T-helper 2 cell treated with Interferon-gamma antibody and Interleukin-4, amounts not matched to agents 5 μg/mL and 100 μg/mL, for 36 hours (primary cell): Measurements from ENCODE around the gene POLR1G.
A peak's percentile ranks its signal among the peaks of the same experiment; 100 is the strongest.
"Not testable (repeated sequence)": the region's sequence is repeated elsewhere in the genome, so short reads cannot be mapped to it uniquely, and the experiment has no call there.

ENCODE experiments used
- DNase-seq: peaks from one replicate; pipeline ENCODE4 v3.0.0; 2021; ENCODE audit warnings: low spot score
- H3K27ac Mint-ChIP-seq: one replicate; pipeline ENCODE4 v1.8.0; 2021; ENCODE audit warnings: mild to moderate bottlenecking, mixed read lengths
- H3K27me3 Mint-ChIP-seq: one replicate; pipeline ENCODE4 v1.8.0; 2021; ENCODE audit warnings: low read depth, mixed read lengths
- H3K36me3 Mint-ChIP-seq: one replicate; pipeline ENCODE4 v1.8.0; 2021; ENCODE audit warnings: low read depth, mixed read lengths
- H3K4me1 Mint-ChIP-seq: one replicate; pipeline ENCODE4 v1.8.0; 2021; ENCODE audit warnings: low read depth, mixed read lengths
- H3K4me3 Mint-ChIP-seq: one replicate; pipeline ENCODE4 v1.8.0; 2022; ENCODE audit warnings: mild to moderate bottlenecking, moderate library complexity, mixed read lengths
- H3K9me3 Mint-ChIP-seq: one replicate; pipeline ENCODE4 v1.8.0; 2021; ENCODE audit warnings: mixed read lengths

POLR1G gene

DNA sequence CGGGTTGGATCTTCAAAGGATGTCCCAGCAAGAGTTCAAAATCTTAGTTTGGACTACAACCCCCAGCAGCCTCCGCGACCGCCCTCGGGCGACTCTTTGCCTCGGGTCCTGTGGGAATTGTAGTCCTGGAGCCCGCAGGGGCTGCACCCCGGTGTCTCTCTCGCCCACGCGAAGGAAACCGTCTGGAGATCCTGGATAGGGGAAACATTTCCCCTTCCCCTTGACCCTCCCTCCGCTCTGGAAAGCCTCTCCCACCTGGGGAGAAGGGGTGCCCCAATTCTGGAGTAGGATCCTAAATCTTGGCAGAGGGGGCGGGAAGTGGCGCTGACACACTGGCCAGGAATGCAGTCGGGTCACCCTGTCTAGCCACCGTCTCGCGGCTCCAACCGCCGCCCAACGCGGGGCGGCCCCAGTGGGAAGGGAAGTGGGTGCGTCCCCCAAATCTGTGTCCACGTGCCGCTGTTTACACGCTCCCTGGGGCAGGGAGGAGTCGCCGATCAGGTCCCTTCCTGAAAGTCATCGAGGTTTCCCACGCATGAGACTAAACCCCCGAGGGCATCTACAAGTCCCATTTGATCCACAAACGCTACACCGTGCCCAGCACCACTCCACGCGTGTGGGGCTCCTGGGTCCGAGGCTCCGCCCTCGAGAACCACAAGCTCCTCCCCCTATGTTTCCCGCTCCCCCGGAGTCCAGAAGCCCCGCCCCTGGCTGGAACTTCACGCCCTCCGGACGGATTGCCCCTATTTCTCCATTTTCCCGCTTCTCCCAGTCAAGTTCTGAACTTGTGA, 814 bp upstream of the POLR1G start:
- no peaks in the 10 kb centered on the region for H3K9me3 Mint-ChIP-seq
- peaks cover 18% of the 10 kb centered on the region for H3K27me3 Mint-ChIP-seq
- H3K36me3 Mint-ChIP-seq: peaks cover 12% of the 10 kb centered on the region
- peak overlapping the region; percentile 91 for H3K4me3 Mint-ChIP-seq
- H3K27ac Mint-ChIP-seq: peak overlapping the region; percentile 90
- peaks cover 39% of the 10 kb centered on the region for H3K4me1 Mint-ChIP-seq
- peak; percentile 82 for DNase-seq

DNA sequence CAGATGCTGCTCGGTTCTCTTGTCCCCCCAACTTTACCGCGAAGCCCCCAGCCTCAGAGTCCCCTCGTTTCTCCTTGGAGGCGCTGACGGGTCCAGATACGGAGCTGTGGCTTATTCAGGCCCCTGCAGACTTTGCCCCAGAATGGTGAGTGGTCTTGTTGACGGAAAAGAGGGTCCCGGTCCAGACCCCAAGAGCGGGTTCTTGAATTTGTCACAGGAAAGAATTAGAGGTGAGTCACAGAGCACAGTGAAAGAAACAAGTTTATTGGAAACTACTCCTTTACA, 589 bp downstream of the POLR1G start:
- DNase-seq: no peak
- no peak overlapping the region for H3K27ac Mint-ChIP-seq
- H3K4me3 Mint-ChIP-seq: peak overlapping the region; percentile 91
- H3K4me1 Mint-ChIP-seq: peaks cover 39% of the 10 kb centered on the region
- H3K9me3 Mint-ChIP-seq: no peaks in the 10 kb centered on the region
- H3K36me3 Mint-ChIP-seq: peaks cover 14% of the 10 kb centered on the region
- peaks cover 18% of the 10 kb centered on the region for H3K27me3 Mint-ChIP-seq

DNA sequence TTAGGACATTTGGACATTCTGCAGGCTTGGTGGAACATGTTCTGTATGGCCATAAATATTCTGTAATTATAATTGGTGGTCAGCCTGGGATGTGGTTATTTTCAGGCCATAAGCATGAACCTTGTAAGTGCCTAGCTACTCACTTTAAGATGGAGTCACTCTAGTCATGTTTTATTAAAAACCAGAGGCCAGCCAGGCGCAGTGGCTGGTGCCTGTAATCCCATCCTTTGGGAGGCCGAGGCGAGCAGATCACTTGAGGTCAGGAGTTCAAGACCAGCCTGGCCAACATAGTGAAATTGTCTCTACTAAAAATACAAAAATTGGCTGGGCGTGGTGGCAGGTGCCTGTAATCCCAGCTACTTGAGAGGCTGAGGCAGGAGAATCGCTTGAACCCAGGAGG, 1.1 kb downstream of the POLR1G start:
- not testable (repeated sequence) for H3K27ac Mint-ChIP-seq, DNase-seq, H3K9me3 Mint-ChIP-seq
- Mint-ChIP-seq H3K4me3 (peak overlapping the region; percentile 91), H3K4me1 (peaks cover 39% of the 10 kb centered on the region), H3K36me3 (peaks cover 18% of the 10 kb centered on the region), H3K27me3 (peaks cover 16% of the 10 kb centered on the region)

DNA sequence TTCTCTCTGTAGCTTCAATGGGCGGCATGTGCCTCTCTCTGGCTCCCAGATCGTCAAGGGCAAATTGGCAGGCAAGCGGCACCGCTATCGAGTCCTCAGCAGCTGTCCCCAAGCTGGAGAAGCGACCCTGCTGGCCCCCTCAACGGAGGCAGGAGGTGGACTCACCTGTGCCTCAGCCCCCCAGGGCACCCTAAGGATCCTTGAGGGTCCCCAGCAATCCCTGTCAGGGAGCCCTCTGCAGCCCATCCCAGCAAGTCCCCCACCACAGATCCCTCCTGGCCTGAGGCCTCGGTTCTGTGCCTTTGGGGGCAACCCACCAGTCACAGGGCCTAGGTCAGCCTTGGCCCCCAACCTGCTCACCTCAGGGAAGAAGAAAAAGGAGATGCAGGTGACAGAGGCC, 1.7 kb downstream of the POLR1G start:
- Mint-ChIP-seq H3K4me1 (peaks cover 34% of the 10 kb centered on the region), H3K4me3 (peak overlapping the region; percentile 42), H3K27me3 (peaks cover 13% of the 10 kb centered on the region), H3K27ac (no peak overlapping the region), H3K9me3 (no peaks in the 10 kb centered on the region), H3K36me3 (peaks cover 20% of the 10 kb centered on the region)
- DNase-seq: no peak

DNA sequence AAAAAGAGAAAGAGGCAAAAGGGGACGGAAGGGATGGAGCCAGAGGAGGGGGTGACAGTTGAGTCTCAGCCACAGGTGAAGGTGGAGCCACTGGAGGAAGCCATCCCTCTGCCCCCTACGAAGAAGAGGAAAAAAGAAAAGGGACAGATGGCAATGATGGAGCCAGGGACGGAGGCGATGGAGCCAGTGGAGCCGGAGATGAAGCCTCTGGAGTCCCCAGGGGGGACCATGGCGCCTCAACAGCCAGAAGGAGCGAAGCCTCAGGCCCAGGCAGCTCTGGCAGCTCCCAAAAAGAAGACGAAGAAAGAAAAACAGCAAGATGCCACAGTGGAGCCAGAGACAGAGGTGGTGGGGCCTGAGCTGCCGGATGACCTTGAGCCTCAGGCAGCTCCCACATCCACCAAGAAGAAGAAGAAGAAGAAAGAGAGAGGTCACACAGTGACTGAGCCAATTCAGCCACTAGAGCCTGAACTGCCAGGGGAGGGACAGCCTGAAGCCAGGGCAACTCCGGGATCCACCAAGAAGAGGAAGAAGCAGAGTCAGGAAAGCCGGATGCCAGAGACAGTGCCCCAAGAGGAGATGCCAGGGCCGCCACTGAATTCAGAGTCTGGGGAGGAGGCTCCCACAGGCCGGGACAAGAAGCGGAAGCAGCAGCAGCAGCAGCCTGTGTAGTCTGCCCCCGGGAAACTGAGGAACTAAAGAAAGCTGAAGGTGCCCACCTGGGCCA, 2.5 kb downstream of the POLR1G start:
- no peaks in the 10 kb centered on the region for H3K9me3 Mint-ChIP-seq
- peaks cover 25% of the 10 kb centered on the region for H3K4me1 Mint-ChIP-seq
- H3K36me3 Mint-ChIP-seq: peaks cover 26% of the 10 kb centered on the region
- no peak overlapping the region for H3K4me3 Mint-ChIP-seq
- H3K27ac Mint-ChIP-seq: peak overlapping the region; percentile 11
- DNase-seq: no peak
- peaks cover 5% of the 10 kb centered on the region for H3K27me3 Mint-ChIP-seq

DNA sequence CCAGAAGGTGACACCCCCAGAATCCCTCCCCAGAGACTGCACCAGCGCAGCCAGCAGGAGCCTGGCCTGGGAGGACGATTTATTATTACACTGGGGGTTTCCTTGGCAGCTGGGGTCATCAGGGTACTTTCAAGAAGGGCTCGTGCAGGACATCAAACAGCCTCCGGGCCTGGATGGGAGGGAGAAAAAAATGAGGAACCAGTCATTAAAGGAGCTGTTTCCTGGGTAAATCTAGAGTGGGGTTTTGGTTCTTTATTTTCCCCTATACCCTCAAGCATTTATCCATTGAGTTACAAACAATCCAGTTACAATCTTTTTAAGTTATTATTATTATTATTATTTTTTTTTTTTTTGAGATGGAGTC, 3.1 kb downstream of the POLR1G start:
- no peak for DNase-seq
- H3K4me1 Mint-ChIP-seq: peaks cover 20% of the 10 kb centered on the region
- H3K9me3 Mint-ChIP-seq: no peaks in the 10 kb centered on the region
- H3K27me3 Mint-ChIP-seq: peaks cover 2% of the 10 kb centered on the region
- no peak overlapping the region for H3K27ac Mint-ChIP-seq
- peaks cover 30% of the 10 kb centered on the region for H3K36me3 Mint-ChIP-seq
- H3K4me3 Mint-ChIP-seq: no peak overlapping the region

DNA sequence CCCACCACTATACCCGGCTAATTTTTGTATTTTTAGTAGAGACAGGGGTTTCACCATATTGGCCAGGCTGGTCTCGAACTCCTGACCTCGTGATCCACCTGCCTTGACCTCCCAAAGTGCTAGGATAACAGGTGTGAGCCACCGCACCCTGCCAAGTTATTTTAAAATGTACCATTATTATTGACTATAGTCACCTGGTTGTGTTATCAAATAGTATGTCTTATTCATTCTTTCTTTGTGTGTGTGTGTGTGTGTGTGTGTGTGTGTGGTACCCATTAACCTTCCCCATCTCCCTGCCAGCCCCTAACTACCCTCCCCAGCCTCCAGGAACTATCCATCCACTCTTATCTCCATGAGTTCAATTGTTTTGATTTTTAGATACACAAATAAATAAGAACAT, 3.9 kb downstream of the POLR1G start:
- H3K27ac Mint-ChIP-seq: not testable (repeated sequence)
- Mint-ChIP-seq H3K4me1 (peaks cover 14% of the 10 kb centered on the region), H3K36me3 (peaks cover 36% of the 10 kb centered on the region)

DNA sequence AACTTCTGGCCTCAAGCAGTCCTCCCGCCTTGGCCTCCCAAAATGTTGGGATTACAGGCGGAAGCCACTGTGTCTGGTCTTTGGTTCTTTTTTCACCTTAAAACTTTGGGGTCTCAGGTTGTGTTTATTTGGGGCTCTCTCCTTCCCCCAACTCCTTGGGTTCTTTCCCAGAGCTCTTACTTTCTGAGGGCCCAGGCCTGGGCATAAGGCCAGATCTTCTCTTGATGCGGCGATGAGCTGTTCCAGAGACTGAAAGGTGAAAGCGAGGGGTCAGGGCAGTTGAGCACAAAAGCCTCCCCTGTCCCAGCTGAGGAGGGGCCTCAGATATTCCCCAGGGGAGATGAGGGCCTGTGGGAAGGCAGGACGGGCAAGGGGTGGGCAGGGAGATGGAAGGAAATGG, 7.1 kb downstream of the POLR1G start:
- peaks cover under 1% of the 10 kb centered on the region for H3K4me1 Mint-ChIP-seq
- no peak overlapping the region for H3K27ac Mint-ChIP-seq
- H3K9me3 Mint-ChIP-seq: no peaks in the 10 kb centered on the region
- peaks cover 53% of the 10 kb centered on the region for H3K36me3 Mint-ChIP-seq
- no peaks in the 10 kb centered on the region for H3K27me3 Mint-ChIP-seq
- DNase-seq: no peak
- no peak overlapping the region for H3K4me3 Mint-ChIP-seq

More for the DNA sequence above, 3.9 kb downstream of the POLR1G start:
- not testable (repeated sequence) for DNase-seq, H3K27me3 Mint-ChIP-seq, H3K9me3 Mint-ChIP-seq, H3K4me3 Mint-ChIP-seq

DNA sequence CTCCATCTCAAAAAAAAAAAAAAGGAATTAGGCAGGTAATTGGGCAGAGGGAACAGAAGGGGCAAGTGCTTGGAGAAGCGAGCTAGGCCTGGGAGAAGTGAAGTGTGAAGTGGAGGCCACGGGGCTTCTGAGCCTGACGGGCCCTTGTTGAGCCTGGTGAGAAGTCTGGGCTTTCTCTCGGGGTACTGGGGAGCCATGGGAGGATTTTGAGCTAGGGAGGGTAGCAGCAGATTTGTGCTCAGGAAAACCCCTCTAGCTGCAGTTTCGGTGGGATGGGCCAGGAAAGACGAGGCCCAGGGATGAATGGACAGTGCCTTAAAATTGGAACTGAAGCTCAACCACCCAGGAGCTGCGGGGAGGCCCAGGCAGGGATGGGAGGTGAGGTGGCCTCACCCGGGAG, 8.0 kb downstream of the POLR1G start:
- Mint-ChIP-seq H3K4me1 (peaks cover 6% of the 10 kb centered on the region), H3K36me3 (peaks cover 49% of the 10 kb centered on the region), H3K9me3 (no peaks in the 10 kb centered on the region), H3K27me3 (no peaks in the 10 kb centered on the region), H3K4me3 (no peak overlapping the region), H3K27ac (no peak overlapping the region)
- DNase-seq: no peak

DNA sequence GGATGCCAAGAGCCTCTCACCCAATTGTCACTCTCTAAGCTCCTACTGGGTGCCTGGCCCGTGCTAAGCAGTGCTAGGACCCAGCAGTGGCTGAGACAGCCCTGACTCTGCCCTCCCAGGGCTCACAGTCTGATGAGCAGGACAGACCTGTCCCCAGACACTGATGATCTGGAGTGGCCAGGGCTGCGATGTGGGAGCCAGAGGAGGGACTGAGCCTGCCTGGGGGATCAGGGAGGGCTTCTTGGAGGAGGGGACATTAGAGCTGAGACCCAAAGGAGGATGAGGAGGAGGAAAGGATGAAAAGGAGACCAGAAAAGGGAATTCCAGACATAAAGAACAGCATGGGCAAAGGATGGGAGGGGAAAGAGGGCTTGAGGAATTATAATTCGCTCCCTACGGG, 10.7 kb downstream of the POLR1G start:
- peaks cover 15% of the 10 kb centered on the region for H3K4me1 Mint-ChIP-seq
- H3K9me3 Mint-ChIP-seq: no peaks in the 10 kb centered on the region
- H3K36me3 Mint-ChIP-seq: peaks cover 56% of the 10 kb centered on the region
- H3K27me3 Mint-ChIP-seq: no peaks in the 10 kb centered on the region
- H3K27ac Mint-ChIP-seq: no peak overlapping the region
- no peak for DNase-seq
- H3K4me3 Mint-ChIP-seq: no peak overlapping the region

DNA sequence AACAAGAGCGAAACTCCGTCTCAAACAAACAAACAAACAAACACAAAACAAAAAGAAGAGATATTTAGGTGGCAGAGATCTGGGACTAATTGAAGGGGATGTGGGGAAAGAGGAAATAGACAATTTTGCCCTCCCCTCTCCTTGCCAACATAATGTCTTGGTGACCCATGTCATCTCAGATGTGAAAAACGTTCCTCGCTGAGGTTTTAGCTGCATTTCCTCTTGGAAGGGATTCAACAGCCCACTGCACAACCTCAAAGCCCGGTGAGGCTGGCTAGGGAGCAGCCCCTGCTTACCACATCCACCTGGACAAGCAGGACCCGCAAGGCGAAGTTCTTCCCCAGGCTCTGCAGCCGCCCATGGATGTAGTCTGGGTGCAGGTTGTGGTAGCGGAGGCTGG, 12.4 kb downstream of the POLR1G start:
- peaks cover 51% of the 10 kb centered on the region for H3K36me3 Mint-ChIP-seq
- H3K9me3 Mint-ChIP-seq: no peaks in the 10 kb centered on the region
- DNase-seq: no peak
- H3K27ac Mint-ChIP-seq: peak overlapping the region; percentile 20
- peak overlapping the region; percentile 43 for H3K4me3 Mint-ChIP-seq
- H3K27me3 Mint-ChIP-seq: no peaks in the 10 kb centered on the region
- peaks cover 25% of the 10 kb centered on the region for H3K4me1 Mint-ChIP-seq

DNA sequence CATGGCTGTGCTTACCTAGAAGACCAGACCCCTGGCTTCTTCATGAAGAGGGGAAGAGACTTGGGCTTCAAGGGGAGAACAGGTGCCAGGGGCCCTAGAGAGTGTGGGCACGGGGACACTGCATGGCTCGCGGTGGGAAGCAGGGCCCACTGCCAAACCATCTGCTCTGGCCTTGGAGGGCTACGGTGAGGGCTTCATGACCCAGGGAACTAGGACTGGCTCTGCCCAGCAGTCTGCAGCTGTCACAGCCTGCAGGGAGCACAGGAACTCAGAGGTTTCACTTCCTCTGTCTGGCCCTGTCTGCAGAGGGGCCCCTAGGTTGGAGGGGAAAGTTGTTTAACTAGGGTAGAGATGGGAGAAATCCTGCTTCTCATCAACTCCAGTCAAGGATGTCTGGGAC, 13.0 kb downstream of the POLR1G start:
- H3K9me3 Mint-ChIP-seq: no peaks in the 10 kb centered on the region
- no peak for DNase-seq
- H3K4me3 Mint-ChIP-seq: peak overlapping the region; percentile 39
- H3K27ac Mint-ChIP-seq: peak overlapping the region; percentile 12
- no peaks in the 10 kb centered on the region for H3K27me3 Mint-ChIP-seq
- H3K36me3 Mint-ChIP-seq: peaks cover 46% of the 10 kb centered on the region
- peaks cover 28% of the 10 kb centered on the region for H3K4me1 Mint-ChIP-seq

DNA sequence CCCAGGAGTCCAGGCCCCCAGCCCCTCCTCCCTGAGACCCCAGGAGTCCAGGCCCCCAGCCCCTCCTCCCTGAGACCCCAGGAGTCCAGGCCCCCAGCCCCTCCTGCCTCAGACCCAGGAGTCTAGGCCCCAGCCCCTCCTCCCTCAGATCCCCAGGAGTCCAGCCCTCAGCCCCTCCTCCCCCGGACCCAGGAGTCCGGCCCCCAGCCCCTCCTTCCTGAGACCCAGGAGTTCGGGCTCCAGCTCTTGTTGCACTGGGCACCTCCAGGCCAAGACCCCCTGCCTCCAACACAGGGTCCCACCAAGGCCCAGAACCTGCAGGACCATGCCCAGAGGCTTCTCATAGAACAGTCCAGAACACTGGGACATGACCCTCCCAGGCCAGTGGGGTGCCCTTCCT, 13.5 kb downstream of the POLR1G start:
- DNase-seq: no peak
- Mint-ChIP-seq H3K36me3 (peaks cover 41% of the 10 kb centered on the region), H3K27ac (no peak overlapping the region), H3K9me3 (no peaks in the 10 kb centered on the region), H3K4me3 (no peak overlapping the region), H3K27me3 (no peaks in the 10 kb centered on the region), H3K4me1 (peaks cover 31% of the 10 kb centered on the region)

DNA sequence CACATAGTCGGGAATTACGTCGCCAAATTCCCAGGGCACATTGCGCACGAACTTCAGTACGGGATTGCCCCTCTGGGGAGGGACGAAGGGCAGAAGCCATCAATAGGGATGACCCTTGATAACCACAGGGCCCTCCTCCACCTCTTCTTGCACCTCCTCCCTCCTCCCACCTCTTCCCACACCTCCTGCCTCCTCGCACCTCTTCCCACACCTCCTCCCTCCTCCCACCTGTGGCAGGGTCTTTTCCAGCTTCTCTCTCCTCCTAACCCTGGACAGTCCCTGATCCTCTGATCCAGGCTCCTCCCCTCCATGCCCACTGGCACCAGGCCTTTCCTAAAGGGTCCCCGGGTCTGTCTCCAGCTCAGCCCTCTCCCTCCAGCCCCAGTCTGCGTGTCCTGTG, 13.9 kb downstream of the POLR1G start:
- H3K27ac Mint-ChIP-seq: peak overlapping the region; percentile 55
- DNase-seq: no peak
- H3K9me3 Mint-ChIP-seq: no peaks in the 10 kb centered on the region
- peaks cover 31% of the 10 kb centered on the region for H3K4me1 Mint-ChIP-seq
- H3K27me3 Mint-ChIP-seq: no peaks in the 10 kb centered on the region
- H3K36me3 Mint-ChIP-seq: peaks cover 39% of the 10 kb centered on the region
- H3K4me3 Mint-ChIP-seq: peak overlapping the region; percentile 51
